ENCODE measurements around the gene MTMR6.
A peak's percentile ranks its signal among the peaks of the same experiment; 100 is the strongest.

MTMR6 gene

GRCh38 chr13:25268561-25268960, 18.7 kb downstream of the MTMR6 start:
- no peak for DNase-seq

- DNase-seq, result peak; percentile 57
Observed at GRCh38 chr13:25267715-25268114, 19.6 kb downstream of the MTMR6 start.

- peak; percentile 13 for DNase-seq
Observed at GRCh38 chr13:25266706-25267105, 20.6 kb downstream of the MTMR6 start.

- DNase-seq, result no peak
Observed at GRCh38 chr13:25262261-25262660, 25.0 kb downstream of the MTMR6 start.

- no peak for DNase-seq
Observed at GRCh38 chr13:25253702-25254101, 33.6 kb downstream of the MTMR6 start.

GRCh38 chr13:25252752-25253151, 34.5 kb downstream of the MTMR6 start:
- DNase-seq, result no peak

- peak; percentile 68 for DNase-seq
Observed at GRCh38 chr13:25252225-25252624, 35.1 kb downstream of the MTMR6 start.

- DNase-seq, result peak; percentile 89
Observed at GRCh38 chr13:25249001-25249543, 38.2 kb downstream of the MTMR6 start.

GRCh38 chr13:25248071-25248470, 39.2 kb downstream of the MTMR6 start:
- peak; percentile 86 for DNase-seq

- peak; percentile 62 for DNase-seq
Observed at GRCh38 chr13:25247360-25247759, 39.9 kb downstream of the MTMR6 start.

GRCh38 chr13:25244123-25244522, 43.2 kb downstream of the MTMR6 start:
- no peak for DNase-seq

- DNase-seq, result no peak
Observed at GRCh38 chr13:25242956-25243355, 44.3 kb downstream of the MTMR6 start.

GRCh38 chr13:25241007-25241406, 46.3 kb downstream of the MTMR6 start:
- no peak for DNase-seq

- peak; percentile 19 for DNase-seq
Observed at GRCh38 chr13:25237083-25237482, 50.2 kb downstream of the MTMR6 start.

- DNase-seq, result no peak
Observed at GRCh38 chr13:25233861-25234260, 53.4 kb downstream of the MTMR6 start.

GRCh38 chr13:25232937-25233515, 54.3 kb downstream of the MTMR6 start:
- DNase-seq, result peak; percentile 64

- DNase-seq, result no peak
Observed at GRCh38 chr13:25231517-25231916, 55.8 kb downstream of the MTMR6 start.

GRCh38 chr13:25227690-25228089, 59.6 kb downstream of the MTMR6 start:
- no peak for DNase-seq

GRCh38 chr13:25225970-25226369, 61.3 kb downstream of the MTMR6 start:
- DNase-seq, result no peak

- DNase-seq, result no peak
Observed at GRCh38 chr13:25224151-25224550, 63.1 kb downstream of the MTMR6 start.

- DNase-seq, result no peak
Observed at GRCh38 chr13:25222740-25223139, 64.5 kb downstream of the MTMR6 start.

- DNase-seq, result peak; percentile 60
Observed at GRCh38 chr13:25218019-25218418, 69.3 kb downstream of the MTMR6 start.

- DNase-seq, result peak; percentile 56
Observed at GRCh38 chr13:25217023-25217885, 70.0 kb downstream of the MTMR6 start.

GRCh38 chr13:25215253-25215575, 72.1 kb downstream of the MTMR6 start:
- no peak for DNase-seq

All from inflammatory macrophage treated with lipopolysaccharide for 4 hours (primary cell).